ENCODE results near the gene MYO5B. TPM values are rescaled to one million over a fixed set of nuclear protein-coding genes. Genes with fewer than 3 reads are reported as not detected.

Gene MYO5B
- total and polyA plus RNA-seq, 9 of the 15 experiments (the other 6 are each of a cell fraction or from before 2014, with no cell fraction given), result 0.07 to 0.42 (median 0.28) TPM

GRCh38 chr18:49786019-49786720, 408.8 kb downstream of the MYO5B start:
- Histone ChIP-seq H3K9me3 (replicated peaks; ENCODE audit: control insufficient read depth, insufficient read depth, low read depth, low read length) (no peaks in the 10 kb centered on the region), H3K79me2 (ENCODE audit: control insufficient read depth, insufficient read depth, low read length) (no peaks in the 10 kb centered on the region), H3K4me1 (replicated peaks in 1 of 2; ENCODE audit: control insufficient read depth in 2 of 2, insufficient read depth in 2 of 2, low read length in 2 of 2) (peaks cover 0 to 4% of the 10 kb centered on the region in 2 experiments; a peak in 2 of 5 replicates), H3K27me3 (ENCODE audit: control insufficient read depth in 2 of 2, insufficient read depth in 2 of 2, low read length in 2 of 2) (no peaks in the 10 kb centered on the region), H2AFZ (ENCODE audit: low read depth, low read length) (no peak overlapping the region), H3K9me1 (ENCODE audit: control insufficient read depth, insufficient read depth, low read length) (no peaks in the 10 kb centered on the region), H3K36me3 (ENCODE audit: control insufficient read depth, insufficient read depth, low read length) (peaks cover 7% of the 10 kb centered on the region; the same call in 2 of the 3 replicates), H3K4me2 (ENCODE audit: insufficient read depth, low read length) (no peak overlapping the region), H4K20me1 (replicated peaks; ENCODE audit: control insufficient read depth, insufficient read depth, low read length) (no peaks in the 10 kb centered on the region), H3K4me3 (no peak overlapping the region), H3K27ac (ENCODE audit: extremely low read depth, low read depth, low read length) (no peak overlapping the region), H3K9ac (ENCODE audit: insufficient read depth in 1 of 2, low read depth in 2 of 2, low read length in 2 of 2) (no peak overlapping the region)
- ATAC-seq (no peak), DNase-seq (ENCODE audit: extremely low read depth in 1 of 4, low spot score in 3 of 4) (no peak), FAIRE-seq (no peak)
- ChIA-PET POLR2A (no interaction called here), CTCF (ENCODE audit: low intra/inter-chr PET ratio) (no interaction called here)
- 94% methylated on average over 1 of the region's 1 CpG for WGBS (ENCODE audit: insufficient coverage, low coverage, missing lambda C conversion rate)
- intact Hi-C loops (cut with micrococcal nuclease) (no loop called here), in situ Hi-C loops (cut with MboI) (no loop called here)
- BruUV-seq (replicated peaks), result no TSS peak
- TF ChIP-seq ZBED1 (IDR thresholded peaks at IDR 0.05) (no peak), GABPB2 (CRISPR knock-in tag; conservative IDR thresholded peaks at IDR 0.05) (no peak), ZNF282 (CRISPR knock-in tag; IDR thresholded peaks at IDR 0.05) (no peak), ZMIZ1 (IDR thresholded peaks at IDR 0.05; ENCODE audit: low read depth in 2 of 2, low read length in 2 of 2) (no peak), ID3 (CRISPR knock-in tag; IDR thresholded peaks at IDR 0.05) (no peak), ID3 (tag; IDR thresholded peaks at IDR 0.05) (no peak), WHSC1 (IDR thresholded peaks at IDR 0.05; ENCODE audit: low read length) (no peak), PATZ1 (CRISPR knock-in tag; IDR thresholded peaks at IDR 0.05; ENCODE audit: borderline replicate concordance) (no peak), TCF7 (IDR thresholded peaks at IDR 0.05; ENCODE audit: borderline replicate concordance) (no peak)
